ELR (cell line): ENCODE results near the gene P2RX2.
"Not testable (repeated sequence)": the region's sequence is repeated elsewhere in the genome, so short reads cannot be mapped to it uniquely, and the experiment has no call there.

Source experiments
- DNase-seq: peaks from one replicate; pipeline ENCODE4 v3.0.0-alpha.2; 2015; ENCODE audit warnings: low read depth

The P2RX2 gene

DNA sequence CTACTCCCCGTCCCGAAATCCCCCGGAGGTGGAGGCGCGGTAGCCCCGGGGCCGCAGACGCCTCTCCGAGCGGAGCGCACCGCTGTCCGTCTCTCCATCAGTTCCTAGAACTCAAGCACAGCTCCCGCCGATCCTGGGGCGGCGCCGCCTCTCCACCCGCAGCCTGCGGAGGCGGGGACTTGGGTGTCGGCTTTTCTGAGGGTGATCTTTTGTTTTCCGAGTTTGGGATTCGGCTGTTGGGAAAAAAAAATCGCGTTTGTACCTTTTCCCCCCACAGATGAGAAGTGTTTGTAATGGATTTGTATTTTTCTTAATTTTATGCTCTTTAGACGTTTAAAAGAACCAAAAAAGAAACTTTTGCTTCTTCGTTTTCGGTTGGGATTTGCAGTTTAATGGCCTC is 34.8 kb upstream of the P2RX2 start:
- no peak for DNase-seq

DNA sequence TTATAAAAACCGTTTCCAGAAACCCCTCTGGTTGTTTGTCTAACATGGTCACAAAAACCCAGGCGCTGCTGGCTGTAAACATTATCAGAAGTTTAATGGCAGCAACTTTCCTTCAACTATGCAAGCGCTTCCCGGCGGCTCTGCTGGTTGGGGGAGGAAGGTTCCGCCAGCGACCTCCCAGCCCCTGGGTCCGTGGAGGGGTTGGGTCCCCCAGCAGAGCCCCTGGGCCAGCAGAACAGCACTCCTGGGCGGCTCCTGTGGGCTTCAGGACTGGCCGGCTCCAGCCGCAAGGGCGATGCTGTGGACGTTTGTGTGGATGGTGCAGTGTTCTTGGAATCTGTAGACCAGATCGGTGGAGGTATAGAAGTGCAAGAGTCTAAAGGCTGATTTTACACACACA is 34.1 kb upstream of the P2RX2 start:
- DNase-seq, result no peak

DNA sequence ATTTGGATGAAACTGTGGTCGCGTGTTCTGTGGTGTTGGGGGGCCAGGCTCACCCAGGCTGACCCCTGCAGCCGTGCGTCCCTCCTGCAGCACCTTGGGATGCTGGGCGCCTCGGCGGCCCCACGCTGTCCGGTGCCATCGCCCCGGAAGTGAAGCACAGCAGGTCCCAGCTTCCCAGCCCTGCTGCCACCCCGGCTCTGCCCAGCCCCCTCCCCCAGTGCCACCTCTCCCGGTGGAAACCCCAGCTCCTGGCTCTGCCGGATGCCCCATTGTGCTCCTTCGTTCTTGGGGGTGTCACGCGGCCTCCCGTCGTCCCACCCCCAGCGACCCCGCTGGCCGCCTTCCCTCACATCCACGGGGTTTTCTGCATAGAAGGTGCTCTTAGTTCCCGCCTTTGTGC is 33.4 kb upstream of the P2RX2 start:
- no peak for DNase-seq

DNA sequence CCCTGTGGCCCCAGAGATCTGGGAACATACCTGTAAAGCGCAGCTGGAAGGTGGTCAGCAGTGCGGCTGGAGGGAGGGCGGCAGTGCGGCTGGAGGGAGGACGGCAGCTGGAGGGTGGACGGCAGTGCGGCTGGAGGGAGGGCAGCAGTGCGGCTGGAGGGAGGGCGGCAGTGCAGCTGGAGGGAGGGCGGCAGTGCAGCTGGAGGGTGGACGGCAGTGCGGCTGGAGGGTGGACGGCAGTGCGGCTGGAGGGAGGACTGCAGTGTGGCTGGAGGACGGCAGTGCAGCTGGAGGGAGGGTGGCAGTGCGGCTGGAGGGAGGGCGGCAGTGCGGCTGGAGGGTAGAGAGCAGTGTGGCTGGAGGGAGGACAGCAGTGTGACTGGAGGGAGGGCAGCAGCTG is 31.6 kb upstream of the P2RX2 start:
- DNase-seq, result no peak

DNA sequence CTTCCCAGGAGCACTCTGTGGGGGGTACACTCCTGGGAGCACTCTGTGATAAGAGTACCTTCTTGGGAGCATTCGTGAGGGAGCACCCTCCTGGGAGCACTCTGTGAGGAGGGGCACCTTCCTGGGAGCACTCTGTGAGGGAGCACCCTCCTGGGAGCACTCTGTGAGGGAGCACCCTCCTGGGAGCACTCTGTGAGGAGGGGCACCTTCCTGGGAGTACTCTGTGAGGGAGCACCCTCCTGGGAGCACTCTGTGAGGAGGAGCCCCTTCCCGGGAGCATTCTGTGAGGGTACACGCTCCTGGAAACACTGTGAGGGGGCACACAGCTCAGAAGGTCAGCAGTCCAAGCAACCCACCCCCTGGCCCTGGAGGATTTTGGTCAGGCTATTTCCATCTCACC is 30.8 kb upstream of the P2RX2 start:
- DNase-seq, result no peak

DNA sequence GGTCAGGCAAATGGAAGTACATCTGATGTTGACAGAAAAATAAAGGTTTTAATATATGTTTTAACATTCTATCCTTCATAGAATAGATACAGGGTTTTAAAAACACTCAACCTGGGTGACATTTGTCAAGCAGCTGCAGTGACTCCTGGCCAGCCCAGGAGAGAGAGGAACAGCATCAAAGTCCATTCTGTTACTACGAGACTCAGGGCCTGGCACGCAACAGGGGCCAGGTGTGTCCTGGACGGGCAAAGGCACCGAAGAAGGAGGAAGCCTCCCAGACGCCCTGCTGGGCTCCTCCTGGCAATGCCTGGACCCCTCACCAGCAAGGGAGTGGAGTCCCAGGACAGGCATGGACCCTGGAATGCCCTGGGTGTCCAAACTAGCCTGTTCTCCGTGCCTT is 30.3 kb upstream of the P2RX2 start:
- no peak for DNase-seq

DNA sequence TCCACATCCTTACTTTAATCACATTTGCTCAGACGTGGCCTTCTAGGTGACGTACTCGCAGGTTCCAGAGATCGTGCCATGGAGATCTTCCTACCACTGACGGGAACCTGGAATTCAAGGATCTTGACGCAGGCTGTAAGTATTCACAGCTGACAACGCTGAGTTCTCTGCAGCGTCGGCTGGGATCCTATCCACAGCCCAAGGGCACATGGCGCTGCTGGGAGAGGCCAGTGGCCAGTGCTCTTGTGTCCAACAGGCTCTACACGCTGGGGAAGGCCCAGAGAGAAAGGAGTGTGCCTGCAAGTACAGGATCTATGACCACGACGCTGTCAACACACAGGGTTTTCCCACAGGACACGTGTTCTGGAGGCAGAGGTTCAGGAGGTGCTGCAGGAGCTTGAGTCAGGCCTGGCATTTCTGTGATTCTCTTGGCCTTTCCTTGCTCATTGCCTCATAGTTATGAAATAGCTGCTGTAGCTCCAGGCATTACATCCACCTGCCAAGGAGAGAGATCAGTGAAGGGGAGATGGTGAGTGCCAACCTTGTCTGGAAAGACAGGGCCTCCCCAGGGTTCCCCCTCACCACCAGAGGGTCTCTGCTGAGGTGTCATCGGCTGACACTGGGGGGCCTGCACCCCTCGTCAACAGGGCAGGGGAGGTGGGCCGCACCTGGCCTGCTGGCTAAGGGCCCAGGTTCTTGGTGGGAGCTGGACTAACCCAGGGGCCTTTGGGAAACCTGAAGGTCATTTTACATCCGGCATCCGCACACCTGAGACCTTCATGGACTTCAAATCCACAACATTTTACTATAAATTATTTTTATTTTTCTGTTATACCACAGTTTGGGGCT is 29.5 kb upstream of the P2RX2 start:
- DNase-seq, result peak; percentile 24

DNA sequence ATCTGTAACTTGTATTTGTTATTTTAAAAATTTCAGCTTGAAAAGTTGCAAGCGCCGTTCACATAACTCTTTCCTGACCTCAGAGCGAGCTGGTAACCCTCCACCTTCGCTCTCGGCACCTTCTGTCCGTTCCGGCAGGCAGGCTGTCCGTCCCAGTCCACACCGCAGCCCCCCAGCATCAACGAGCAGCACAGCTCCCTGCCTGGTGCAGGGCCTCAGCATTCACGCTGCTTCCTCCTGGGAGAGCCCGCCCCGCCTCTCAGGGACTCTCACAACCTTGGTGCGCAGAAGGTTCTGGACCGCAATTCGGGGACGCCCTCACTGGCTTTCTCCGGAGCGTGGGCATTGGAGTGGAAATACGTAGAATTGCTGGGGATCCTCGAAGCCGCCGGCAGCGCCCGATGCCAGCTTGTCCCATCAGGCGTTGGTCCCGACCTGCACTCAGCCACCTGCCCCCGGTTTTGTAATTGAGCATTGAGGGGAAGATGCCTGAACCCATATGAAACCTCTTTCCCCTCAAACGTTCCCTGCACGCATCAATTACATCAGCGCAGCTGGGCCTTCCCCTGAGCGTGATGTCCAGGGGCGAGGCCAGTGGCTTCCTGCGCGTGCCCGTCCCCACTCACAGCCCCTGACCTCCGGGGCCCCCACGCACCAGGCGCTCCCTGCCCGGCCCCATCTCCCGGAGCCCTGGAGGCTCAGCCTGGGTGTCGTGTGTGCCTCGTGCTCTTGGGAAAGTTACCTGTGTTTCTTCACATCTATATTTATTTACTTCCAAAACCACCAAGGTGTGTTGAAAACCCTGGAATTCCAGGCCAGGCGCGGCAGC is 27.3 kb upstream of the P2RX2 start:
- DNase-seq, result no peak

DNA sequence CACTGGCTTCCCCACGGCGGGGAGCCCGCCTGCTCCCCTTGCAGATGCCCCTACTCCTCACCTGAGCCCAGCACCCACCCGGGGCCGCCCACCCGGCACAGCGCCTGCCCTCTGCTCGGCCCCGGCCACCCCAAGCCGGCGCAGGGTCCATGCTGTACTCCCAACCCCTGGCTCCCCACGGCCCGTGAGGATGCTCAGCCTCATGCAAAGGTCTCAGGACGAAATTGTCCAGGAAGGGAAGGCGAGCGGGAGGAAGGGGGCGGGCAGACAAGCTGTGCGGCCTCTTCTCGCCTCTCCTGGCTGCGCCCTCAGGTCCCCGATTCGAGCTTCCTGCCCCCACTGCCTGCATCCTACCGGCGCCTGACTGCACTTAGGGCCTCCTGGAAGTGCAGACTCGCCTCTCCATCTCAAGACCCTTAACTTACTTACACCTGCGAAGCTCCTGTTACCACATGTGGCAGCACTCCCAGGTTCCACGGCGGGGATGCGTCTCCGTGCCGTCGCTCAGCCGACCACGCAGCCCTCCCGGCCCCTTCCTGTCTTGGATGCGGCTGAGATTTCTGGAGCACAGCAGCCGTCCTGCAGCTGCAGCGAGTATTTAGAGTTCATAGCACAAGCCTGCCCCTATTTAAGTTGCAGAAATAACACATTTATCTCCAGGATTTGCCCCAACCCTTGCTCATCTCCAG is 26.1 kb upstream of the P2RX2 start:
- DNase-seq, result no peak

DNA sequence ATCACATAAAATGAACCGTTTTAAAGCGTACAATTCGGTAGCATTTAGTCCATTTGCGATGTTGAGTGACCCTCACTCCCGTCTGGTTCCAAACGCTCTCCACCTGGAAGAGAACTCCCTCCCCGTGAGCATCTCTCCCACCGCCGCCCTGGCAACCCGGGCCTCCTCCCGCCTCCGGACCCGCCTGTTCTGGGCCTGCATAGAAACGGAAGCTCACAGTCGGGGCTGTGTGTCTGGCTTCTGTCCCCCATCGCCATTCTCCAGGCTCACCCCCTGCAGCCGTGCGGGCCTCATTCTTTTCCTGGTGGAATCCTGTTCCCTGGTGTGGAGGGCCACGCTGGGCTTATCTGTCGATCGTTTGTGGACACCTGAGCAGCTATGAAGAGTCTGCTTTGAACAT is 25.5 kb upstream of the P2RX2 start:
- DNase-seq, result no peak

DNA sequence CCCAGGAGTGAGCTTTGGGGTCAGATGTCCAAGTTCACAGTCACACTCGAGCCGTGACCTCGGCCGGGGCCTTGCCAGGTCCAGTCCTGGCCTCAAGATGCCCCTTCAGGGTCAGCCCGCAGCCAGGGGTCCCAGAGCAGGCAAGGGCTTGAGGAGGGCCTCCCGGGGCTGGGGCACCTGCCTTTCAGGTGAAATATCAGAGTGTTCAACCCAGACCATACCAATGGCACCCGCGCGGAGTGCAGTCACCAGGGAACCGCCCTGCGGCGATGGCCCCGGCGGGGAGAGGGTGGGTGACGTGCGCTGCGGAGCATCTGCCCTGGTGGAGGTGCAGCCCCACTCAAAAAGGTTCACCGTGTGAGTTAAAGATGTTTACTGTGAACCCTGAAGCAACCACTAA is 25.1 kb upstream of the P2RX2 start:
- DNase-seq, result no peak

DNA sequence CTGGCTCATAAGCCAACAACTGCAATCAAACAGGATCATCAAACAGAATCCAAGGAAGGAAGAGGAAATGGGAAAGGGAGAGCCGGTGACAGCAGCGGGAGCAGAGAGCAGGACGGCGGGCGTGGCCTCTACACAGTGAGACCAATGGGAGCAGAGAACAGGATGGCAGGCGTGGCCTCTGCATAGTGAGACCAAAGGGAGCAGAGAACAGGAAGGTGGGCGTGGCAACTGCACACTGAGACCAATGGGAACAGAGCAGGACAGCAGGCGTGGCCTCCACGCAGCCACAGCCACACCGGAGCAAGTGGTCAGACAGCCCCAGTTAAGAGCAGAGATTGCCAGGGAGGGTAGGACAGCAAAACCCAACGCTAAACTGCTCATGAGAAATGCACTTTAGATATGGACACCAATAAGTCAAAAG is 24.6 kb upstream of the P2RX2 start:
- DNase-seq, result peak; percentile 92

DNA sequence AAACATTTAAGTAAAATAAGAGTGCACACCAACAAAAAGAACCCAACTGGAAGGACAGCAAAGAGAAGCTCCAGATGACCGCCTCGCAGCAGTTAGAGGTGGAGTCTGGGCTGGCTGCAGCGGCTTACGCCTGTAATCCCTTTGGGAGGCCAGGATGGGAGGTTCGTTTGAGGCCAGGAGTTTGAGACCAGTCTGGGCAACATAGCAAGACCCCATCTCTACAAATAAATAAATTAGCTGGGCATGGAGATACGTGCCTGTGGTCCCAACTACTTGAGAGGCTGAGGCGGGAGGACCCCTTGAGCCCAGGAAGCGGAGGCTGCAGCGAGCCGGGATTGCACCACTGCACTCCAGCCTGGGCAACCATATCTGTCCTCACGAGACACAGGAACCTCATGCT is 23.4 kb upstream of the P2RX2 start:
- DNase-seq, result no peak

DNA sequence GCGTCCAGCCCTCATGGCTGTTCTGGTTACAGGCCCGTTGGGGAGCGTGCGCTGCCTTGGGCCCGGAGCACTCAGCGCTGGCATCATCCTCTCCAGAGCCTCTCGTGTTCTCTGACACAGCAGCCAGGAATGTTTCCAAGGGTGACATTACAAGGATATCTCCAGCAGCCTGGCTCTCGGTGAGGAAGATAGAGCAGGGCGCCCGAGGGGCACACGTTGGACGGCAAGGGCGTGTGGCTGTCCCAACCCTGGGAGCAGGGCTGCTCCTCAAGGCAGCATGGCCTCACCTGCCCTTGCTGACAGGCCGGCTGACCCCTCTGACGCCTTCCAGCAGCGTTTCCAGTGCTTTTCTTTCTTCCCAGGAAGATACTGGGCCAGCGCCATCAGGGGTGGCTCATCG is 22.6 kb upstream of the P2RX2 start:
- DNase-seq, result peak; percentile 65

DNA sequence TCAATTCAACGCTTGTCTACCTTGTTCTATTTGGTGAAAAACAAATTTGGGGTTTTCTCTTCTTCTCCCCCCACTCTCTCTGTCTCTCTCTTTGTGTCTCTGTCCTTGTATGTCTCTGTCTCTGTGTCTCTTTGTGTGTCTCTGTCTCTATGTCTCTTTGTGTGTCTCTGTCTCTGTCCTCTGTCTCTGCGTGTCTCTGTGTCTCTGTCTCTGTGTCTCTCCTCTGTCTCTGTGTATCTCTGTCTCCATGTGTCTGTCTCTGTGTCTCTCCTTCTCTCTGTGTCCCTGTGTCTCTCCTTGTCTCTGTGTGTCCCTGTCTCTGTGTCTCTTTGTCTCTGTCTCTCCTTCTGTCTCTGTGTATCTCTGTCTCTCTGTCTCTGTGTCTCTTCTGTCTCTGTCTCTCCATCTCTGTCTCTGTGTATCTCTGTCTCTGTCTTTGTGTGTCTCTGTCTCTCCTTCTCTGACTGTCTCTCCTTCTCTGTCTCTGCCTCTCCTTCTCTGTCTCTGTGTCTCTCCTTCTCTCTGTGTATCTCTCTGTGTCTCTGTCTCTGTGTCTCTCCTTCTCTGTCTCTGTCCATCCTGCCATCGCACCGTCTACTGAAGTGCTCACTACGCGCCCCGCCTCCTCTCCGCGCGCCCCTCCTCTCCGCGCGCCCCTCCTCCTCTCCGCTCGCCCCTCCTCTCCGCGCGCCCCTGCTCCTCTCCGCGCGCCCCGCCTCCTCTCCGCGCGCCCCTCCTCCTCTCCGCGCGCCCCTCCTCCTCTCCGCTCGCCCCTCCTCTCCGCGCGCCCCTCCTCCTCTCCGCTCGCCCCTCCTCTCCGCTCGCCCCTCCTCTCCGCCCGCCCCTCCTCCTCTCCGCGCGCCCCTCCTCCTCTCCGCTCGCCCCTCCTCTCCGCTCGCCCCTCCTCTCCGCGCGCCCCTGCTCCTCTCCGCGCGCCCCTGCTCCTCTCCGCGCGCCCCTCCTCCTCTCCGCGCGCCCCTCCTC is 21.0 kb upstream of the P2RX2 start:
- peak; percentile 60 for DNase-seq

DNA sequence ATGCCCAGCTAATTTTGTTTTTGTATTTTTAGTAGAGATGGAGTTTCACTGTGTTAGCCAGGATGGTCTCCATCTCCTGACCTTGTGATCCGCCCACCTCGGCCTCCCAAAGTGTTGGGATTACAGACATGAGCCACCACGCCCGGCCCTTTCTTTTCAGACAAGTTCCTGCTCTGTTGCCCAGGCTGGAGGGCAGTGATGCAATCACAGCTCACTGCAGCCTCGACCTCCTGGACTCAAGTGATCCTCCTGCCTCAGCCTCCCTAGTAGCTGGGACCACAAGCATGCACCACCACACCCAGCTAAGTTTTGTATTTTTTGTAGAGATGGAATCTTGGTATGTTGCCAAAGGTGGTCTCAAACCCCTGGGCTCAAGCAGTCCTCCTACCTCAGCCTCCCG is 19.1 kb upstream of the P2RX2 start:
- not testable (repeated sequence) for DNase-seq

DNA sequence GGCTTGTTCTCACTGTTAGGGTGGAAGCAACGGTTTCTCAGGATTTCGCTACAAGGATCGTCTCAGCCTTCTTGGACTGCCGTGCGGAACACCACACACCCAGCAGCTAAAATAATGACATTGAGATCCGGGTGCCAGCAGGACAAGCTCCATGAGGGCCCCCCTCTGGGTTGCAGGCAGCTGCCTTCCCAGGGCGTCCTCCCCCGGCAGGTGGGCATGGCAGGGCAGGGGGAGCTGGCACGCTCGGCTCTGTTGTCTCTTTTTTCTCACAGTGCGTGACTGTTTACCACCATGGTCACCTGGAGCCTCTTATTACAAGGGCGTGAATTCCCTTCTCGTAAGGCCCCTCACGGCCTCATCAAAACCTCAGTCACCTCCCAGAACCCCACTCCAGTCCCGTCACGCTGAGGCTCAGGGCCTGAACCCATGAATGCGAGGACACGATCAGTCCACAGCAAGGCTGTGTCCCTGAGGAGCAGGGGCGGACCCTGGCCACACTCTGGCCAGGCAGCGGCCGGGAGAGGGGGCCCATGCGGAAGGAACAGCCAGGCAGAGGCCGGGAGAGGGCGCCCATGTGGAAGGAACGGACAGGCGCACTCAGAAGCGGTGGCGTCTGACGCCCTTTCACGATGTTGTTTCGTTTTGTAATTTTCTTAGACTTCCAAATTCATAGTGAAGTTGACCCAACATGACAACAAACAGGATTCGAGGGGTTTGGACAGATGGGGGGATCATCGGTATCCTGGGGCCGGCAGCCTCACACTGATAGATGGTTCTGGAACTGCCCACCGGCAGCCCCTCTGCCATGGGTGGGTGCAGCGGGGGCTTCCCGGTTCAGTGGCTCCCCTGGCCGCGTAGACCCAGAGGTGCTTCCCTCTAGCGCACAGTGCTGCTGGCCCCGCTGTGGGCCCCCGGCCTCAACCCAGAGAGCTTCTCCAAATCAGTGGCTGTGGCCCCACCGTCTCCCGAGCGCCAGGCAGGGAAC is 18.2 kb upstream of the P2RX2 start:
- DNase-seq, result peak; percentile 79

DNA sequence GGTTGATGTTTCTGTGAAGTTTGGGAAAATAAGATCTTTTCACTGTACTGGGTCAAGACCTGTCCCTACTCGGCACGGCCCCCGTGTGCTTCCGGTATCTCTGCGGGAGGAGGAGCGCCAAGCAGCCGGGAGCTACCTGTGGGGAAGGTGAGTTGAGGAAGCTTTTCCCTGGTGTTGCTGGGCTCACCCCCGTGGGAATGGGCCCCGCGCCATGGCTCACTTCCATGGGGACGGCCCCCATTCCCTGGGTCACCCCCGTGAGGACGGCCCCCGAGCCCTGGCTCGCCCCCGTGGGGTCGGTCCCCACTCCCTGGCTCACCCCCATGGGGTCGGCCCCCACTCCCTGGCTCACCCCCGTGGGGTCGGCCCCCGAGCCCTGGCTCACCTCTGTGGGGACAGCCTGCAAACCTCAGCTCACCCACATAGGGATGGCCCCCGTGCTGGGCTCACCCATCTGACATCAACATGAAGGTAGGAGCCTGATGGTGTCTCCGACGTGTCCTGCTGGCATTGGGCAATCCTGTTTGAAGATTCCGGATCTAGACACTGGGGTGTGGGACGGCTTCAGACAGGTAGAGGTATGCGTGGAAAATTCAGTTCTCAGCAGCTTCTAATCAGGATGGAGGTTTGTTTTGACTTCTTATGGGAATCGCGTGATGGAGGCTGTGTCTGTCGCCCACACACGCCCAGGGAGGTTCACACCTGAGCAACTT is 17.2 kb upstream of the P2RX2 start:
- no peak for DNase-seq

DNA sequence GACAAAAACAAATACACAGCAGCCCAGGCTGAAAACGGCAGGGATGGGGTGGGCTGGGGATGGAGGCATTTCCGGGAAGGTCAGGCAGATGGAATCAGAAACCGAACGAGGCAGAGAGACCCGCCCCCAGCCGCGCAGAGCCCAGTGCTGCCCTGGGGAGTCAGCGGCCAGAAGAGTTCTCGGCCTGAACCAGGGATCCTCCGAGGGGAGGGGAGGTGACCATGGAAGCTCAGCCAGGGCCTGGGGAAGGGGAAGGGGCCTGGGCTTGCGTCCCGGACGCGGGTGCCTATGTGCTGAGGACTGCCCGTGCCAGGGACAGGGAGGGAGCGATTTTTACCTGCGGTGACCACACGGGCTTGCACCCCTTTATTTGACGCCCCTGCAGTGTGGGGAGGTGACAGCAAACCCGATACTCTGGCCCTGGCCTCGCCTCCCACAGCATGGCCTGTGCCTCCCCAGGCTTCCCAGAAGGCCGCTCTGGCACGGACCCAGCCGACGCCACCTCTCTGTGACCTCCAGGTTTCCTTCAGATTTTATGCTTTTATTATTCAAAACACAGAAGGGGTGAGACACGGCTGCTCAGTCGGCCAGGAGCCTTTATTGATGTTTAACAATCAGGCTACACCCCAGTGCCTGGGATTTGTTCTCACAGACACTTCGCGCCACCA is 15.9 kb upstream of the P2RX2 start:
- no peak for DNase-seq
